Stimulated activated CD8-positive, alpha-beta memory T cell treated with anti-CD3 and anti-CD28 coated beads, Interleukin-2, amount 100 ng/mL, for 1 hour (primary cell): ENCODE data around the gene P2RY14.
"Not testable (repeated sequence)": the region's sequence is repeated elsewhere in the genome, so short reads cannot be mapped to it uniquely, and the experiment has no call there.

Experiments used
- DNase-seq, 2 donors: peaks; one replicate each; pipeline ENCODE4 v3.0.0-alpha.2; 2020; ENCODE audit warnings: low read depth in 2 of 2

The P2RY14 gene

DNA sequence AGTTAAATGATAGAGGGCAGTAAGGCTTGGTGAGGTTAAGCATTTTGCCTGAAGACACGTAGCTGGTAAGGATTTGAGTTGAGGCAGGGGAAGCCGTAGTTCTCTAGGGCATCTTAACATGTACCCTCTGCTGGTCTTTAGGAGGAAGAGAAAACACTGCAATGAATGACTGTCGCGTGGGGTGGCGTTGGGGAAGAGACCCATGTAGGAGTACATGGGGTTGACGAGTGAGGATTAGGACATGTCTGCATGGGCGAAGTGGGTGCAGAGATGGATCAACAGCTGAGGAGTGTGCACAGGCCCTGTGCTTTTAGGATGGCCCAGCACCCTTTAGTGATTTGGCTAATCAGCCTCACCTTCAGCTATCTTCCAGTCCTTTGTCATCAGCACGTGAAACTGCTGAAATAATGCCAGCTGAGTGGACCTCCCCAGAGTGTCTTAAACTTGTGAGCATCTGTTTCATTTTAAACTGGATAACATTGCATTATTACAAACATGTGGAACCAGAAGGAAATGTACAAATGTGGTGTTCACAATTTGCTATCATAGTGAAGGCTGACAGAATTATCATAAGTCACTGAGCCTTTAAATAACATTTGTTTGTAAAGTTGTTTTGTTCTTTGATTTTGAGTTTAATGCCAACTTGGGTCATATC lies 15.3 kb downstream of the P2RY14 start:
- no peak for DNase-seq

DNA sequence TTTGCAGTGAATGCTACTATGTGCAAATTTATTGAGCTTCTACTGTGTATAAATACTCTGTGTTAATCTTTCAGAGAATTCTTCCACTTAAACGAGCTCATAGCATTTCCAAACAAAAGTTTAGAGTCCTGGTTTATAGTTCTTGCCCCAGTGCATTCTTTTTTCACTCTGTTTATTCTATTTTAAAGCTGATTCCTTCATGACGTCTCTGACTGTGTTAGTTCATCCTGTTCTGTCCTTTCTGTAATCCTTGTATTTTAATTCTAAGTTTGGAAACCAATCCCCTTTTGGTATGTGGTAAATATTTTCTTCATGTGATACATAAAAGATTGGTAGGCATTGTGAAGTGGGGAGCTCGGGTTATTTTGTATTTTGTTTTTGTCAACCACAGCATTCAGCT lies 18.7 kb downstream of the P2RY14 start:
- no peak for DNase-seq

GRCh38 chr3:151256749-151257148 lies 21.6 kb downstream of the P2RY14 start:
- DNase-seq: no peak

GRCh38 chr3:151248772-151249337 lies 29.5 kb downstream of the P2RY14 start:
- no peak for DNase-seq

GRCh38 chr3:151242006-151242405 lies 36.3 kb downstream of the P2RY14 start:
- not testable (repeated sequence) for DNase-seq

- DNase-seq: no peak
These were observed 41.6 kb downstream of the P2RY14 start for GRCh38 chr3:151236736-151237135.

GRCh38 chr3:151236316-151236715 lies 42.0 kb downstream of the P2RY14 start:
- no peak for DNase-seq

GRCh38 chr3:151234825-151235224 lies 43.5 kb downstream of the P2RY14 start:
- DNase-seq: no peak

DNA sequence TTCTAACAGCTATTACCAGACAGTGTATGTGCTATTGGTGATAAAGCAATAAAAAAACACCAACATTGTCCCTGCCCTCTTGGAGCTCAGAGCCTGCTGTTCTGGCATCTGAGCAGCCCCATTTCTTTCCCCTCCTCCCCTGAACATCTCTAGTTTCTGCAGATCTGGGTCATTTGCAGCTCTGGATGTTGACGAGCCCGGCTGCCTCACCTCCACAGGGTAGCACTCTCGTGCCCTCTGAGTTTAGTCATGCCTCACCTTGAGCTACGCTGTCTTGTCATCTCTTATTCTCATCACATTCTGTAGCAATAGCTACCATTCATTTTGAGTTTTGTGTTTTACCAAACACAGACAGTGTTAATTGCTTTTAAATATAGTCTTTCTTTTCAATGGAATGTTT lies 45.4 kb downstream of the P2RY14 start:
- DNase-seq: no peak

DNA sequence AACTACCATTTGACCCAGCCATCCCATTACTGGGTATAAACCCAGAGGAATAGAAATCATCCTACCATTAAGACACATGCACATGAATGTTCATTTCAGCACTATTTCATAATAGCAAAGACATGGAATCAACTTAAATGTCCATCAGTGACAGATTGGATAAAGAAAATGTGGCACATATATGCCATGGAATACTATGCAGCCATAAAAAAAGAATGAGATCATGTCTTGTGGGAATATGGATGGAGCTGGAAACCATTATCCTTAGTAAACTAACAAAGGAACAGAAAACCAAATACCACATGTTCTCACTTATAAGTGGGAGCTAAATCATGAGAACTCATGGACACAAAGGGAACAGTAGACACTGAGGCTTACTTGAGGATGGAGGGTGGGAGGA lies 45.9 kb downstream of the P2RY14 start:
- not testable (repeated sequence) for DNase-seq

DNA sequence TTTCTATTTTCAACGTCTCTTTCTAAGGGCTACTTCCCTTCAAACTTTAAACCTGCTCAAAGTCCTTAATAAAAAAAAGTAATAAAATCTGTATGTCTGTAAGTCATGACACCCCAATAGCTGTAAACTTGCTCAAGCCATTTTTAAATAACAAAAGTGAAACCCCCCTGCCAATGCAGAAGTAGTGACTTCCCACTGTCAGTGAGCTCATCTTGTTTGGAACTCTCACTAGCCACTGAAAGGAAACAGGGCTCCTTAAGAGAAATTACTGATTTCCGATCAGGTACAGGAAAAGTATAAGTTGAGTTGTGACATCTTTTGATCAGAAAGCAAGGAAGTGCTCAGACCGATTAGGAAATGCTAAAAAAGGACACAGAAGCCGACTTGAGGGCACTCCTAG lies 47.7 kb downstream of the P2RY14 start:
- DNase-seq: no peak

DNA sequence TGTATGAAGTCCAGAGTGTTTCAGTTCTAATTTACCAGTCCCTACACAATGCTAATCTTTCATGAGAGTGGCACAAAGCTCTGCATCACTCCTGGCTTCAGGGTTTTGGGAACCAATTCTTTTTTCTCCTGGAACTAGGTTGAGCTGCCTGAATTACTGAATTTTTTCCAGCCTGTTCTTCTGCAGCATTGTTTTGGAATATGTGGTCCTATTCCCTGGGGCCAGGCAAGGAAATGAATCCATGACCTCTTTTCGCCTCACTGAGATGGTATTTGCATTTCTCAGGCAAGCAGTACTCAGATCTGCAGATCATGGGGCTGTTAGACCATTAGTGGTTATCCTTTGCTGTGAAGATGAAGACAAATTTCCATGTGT lies 49.7 kb downstream of the P2RY14 start:
- DNase-seq: no peak

DNA sequence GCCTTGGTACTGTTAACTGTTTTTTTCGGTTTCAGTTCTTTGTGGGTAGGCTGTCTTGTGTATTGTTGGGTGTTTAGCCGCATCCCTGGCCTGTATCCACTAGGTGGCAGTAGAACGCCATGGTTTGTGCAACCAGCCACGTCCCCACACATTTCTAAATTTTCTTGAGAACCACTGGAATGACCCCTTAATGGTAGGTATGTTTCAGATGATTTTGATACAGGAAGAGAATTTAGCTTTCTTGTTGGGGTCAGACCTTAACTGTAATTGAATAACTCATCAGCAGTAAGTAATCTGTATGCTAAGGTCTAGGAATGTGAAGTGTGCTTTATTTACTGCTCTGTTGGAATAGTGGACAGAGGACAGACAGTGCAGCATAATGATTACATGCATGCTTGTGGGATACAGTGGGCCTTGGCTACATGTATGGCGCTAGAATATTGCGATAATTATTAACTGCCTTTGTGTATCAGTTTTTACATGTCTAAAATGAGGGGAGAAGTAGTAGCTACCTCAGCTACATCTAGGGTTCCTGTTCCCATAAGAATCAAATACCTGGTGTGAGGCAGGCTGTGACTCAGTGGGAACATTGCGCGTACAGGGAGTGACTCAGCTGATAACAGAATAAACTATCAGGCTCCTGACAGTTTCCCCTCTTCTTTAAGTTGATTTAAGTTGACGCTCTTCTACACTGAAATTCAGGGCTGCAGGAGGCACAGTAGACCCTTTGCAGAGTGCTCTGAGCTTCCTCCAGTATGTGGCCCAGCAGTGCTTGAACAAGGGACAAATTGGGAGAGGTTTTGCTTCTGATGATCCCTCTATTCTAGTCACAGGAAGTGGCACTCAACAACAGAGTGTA lies 50.3 kb downstream of the P2RY14 start:
- DNase-seq: peak; percentile 51 to 66

GRCh38 chr3:151227266-151227806 lies 51.0 kb downstream of the P2RY14 start:
- no peak for DNase-seq

DNA sequence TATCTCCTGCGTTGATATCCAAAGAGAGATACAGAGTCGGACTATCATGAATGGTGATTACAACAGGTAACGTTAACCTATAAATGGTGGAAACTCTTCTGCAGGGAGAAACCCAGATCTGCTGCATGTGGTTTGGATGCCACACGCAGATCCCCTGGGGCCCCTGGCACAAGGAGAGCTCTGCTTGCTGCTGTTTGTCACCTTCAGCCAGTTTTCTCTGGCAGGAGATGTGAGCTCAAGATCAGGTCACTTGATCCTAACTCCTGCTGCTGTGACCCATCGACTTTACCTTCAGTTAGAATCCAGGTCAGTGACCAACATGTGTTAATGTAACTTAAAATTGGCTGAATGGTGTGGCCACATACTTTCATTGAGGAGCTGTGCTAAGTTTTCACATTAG lies 51.5 kb downstream of the P2RY14 start:
- DNase-seq: no peak

DNA sequence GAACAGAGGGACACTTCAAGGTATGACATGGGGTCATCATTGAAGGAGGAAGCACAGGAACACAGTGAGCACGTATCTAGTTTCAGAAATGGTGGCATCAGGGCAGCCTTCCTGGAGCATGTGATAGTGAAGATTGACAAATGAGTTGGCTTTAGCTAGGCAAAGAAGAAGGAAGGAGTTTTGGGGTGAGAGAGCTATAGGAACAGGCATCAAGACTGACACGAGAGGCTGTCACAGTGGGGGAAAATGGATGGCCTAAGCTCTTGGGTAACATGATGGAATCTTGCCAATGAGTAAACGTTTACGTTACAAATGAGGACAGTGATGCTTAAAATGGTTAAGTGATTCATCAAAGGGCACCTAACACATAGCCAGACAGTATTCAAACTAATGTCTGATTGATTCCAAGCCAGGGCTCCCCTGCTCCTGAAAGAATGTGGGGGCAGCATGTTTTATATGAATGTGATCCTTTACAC lies 52.2 kb downstream of the P2RY14 start:
- DNase-seq: no peak

DNA sequence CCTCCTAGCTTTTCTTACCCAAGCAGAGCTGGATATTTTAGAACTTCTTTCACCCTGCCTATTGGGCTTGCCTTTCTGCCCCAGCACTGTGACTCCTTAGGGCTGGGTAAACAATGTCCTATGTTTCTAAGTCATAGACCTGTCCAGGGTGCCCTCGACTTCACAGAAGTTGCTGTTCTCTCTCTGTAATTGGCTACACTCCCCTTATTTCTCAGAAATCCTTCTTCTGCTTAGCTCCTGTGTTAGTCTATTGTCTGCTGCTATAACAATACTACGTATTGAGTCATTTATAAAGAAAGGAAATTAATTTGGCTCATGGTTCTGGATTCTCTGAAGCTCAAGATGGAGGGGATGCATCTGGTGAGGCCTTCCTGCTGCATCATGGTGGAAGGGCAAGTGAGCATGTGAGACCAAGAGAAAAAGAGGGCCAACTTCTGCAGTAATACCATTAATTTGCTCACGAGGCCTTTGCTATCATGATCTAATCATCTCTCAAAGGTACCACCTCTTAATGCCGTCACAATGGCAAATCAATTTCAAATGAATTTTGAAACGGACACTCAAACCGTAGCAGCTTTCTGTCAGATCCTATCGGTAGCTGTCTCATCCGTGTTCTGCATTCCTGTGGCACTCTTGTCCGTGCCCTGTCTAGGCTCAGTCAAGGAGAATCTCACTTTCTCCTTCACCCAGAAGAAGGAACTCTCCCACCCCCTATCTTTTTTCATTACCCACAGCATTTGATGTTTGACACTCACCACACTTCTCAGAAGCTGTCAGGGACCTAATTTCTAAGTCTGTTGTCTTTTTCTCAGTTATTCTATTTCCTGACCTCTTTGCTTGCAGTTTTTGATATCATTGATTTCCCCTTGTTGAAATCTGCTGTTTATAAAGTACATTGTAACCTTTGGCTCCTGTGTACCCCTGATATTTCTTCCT lies 53.0 kb downstream of the P2RY14 start:
- no peak for DNase-seq

- DNase-seq: no peak
These were observed 54.0 kb downstream of the P2RY14 start for GRCh38 chr3:151224268-151224866.

GRCh38 chr3:151219056-151219455 lies 59.3 kb downstream of the P2RY14 start:
- DNase-seq: no peak

- DNase-seq: no peak
These were observed 60.2 kb downstream of the P2RY14 start for GRCh38 chr3:151218136-151218535.
